NCI-H460 (cell line): ENCODE data around the gene HSD17B3. TPM values are rescaled to one million over a fixed set of nuclear protein-coding genes. Genes with fewer than 3 reads are reported as not detected.
"Not testable (repeated sequence)": the region's sequence is repeated elsewhere in the genome, so short reads cannot be mapped to it uniquely, and the experiment has no call there.

Source experiments
- DNase-seq: peaks from one replicate; pipeline ENCODE4 v3.0.0-alpha.2; 2016; ENCODE audit warnings: low read depth; ENCODE audit errors: extremely low read depth
- total RNA-seq: library from RNA; depleted of rRNA; stranded (reverse); fragments of >200 nt; shearing (Covaris generic); gene quantifications from 2 replicates; pipeline ENCODE4 v1.2.3, GENCODE V29; 2014

The HSD17B3 gene
- total RNA-seq, 1 experiment from 2014 or later, result not detected

GRCh38 chr9:96241391-96241809 lies 60.6 kb downstream of the HSD17B3 start:
- no peak for DNase-seq

GRCh38 chr9:96236854-96237550 lies 65.0 kb downstream of the HSD17B3 start:
- DNase-seq, result no peak

GRCh38 chr9:96236337-96236736 lies 65.6 kb downstream of the HSD17B3 start:
- DNase-seq, result not testable (repeated sequence)

GRCh38 chr9:96232539-96233241 lies 69.3 kb downstream of the HSD17B3 start:
- peak; percentile 46 for DNase-seq

GRCh38 chr9:96232164-96232538 lies 69.8 kb downstream of the HSD17B3 start:
- no peak for DNase-seq

- no peak for DNase-seq
Measured at GRCh38 chr9:96230002-96230401, 72.0 kb downstream of the HSD17B3 start.

GRCh38 chr9:96222132-96222531 lies 79.8 kb downstream of the HSD17B3 start:
- DNase-seq, result no peak

GRCh38 chr9:96219900-96220257 lies 82.1 kb downstream of the HSD17B3 start:
- DNase-seq, result no peak

- DNase-seq, result no peak
Measured at GRCh38 chr9:96219026-96219899, 82.7 kb downstream of the HSD17B3 start.

- DNase-seq, result peak; percentile 40
Measured at GRCh38 chr9:96217754-96218693, 84.0 kb downstream of the HSD17B3 start.

- no peak for DNase-seq
Measured at GRCh38 chr9:96217294-96217707, 84.7 kb downstream of the HSD17B3 start.

- DNase-seq, result no peak
Measured at GRCh38 chr9:96216583-96216982, 85.4 kb downstream of the HSD17B3 start.

GRCh38 chr9:96215841-96216240 lies 86.1 kb downstream of the HSD17B3 start:
- no peak for DNase-seq

- DNase-seq, result no peak
Measured at GRCh38 chr9:96214635-96215034, 87.3 kb downstream of the HSD17B3 start.

- peak; percentile 36 for DNase-seq
Measured at GRCh38 chr9:96209407-96210271, 92.3 kb downstream of the HSD17B3 start.

GRCh38 chr9:96206156-96206751 lies 95.7 kb downstream of the HSD17B3 start:
- DNase-seq, result no peak

- DNase-seq, result no peak
Measured at GRCh38 chr9:96204853-96205252, 97.1 kb downstream of the HSD17B3 start.

- no peak for DNase-seq
Measured at GRCh38 chr9:96203867-96204501, 98.0 kb downstream of the HSD17B3 start.
